Measurements from ENCODE around the gene RASA2.
A peak's percentile ranks its signal among the peaks of the same experiment; 100 is the strongest.
"Not testable (repeated sequence)": the region's sequence is repeated elsewhere in the genome, so short reads cannot be mapped to it uniquely, and the experiment has no call there.

Gene RASA2

DNA sequence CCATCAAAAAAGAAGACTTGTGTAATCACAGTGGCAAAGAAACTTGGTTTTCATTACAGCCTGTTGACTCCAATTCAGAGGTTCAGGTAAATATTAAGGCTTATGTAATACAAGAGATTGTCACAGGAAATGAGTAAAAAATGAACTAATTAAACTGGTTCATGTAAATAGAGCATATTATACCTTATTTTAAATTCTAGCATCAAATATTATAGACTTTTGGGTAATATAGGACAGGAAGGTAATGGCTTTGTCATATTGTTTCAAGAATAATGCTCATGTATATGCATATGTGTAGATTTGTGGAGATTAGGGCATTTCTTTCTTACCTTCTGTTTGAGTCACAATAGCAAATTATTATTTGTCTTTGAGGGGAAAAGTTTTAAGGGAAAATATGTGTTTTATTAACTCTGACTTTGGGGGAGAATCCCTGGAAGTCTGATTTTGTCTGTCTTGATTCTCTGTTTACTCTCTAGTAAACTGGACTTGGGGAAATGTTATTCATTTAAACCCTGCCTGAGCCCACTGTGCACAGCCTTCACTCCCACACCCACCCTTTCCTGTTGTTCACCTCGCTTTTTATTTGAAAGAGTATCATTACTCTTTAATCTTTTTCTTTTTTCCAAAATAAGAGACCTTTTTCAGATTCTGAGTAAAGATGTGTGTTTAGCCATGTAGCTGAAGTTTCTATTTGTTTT is 43.0 kb downstream of the RASA2 start:
- peak overlapping the region; percentile 32 for H3K27ac Mint-ChIP-seq
- ATAC-seq: no peak
- H3K4me1 Mint-ChIP-seq: peaks cover 40% of the 10 kb centered on the region
- H3K9me3 Mint-ChIP-seq: no peaks in the 10 kb centered on the region
- no peaks in the 10 kb centered on the region for H3K27me3 Mint-ChIP-seq
- no peak overlapping the region for H3K4me3 Mint-ChIP-seq
- peaks cover 20% of the 10 kb centered on the region for H3K36me3 Mint-ChIP-seq

GRCh38 chr3:141530415-141530768 is 43.6 kb downstream of the RASA2 start:
- Mint-ChIP-seq H3K27ac (peak overlapping the region; percentile 32), H3K4me3 (no peak overlapping the region), H3K4me1 (peaks cover 36% of the 10 kb centered on the region), H3K9me3 (peaks cover under 1% of the 10 kb centered on the region), H3K36me3 (peaks cover 25% of the 10 kb centered on the region), H3K27me3 (no peaks in the 10 kb centered on the region)
- ATAC-seq: no peak

DNA sequence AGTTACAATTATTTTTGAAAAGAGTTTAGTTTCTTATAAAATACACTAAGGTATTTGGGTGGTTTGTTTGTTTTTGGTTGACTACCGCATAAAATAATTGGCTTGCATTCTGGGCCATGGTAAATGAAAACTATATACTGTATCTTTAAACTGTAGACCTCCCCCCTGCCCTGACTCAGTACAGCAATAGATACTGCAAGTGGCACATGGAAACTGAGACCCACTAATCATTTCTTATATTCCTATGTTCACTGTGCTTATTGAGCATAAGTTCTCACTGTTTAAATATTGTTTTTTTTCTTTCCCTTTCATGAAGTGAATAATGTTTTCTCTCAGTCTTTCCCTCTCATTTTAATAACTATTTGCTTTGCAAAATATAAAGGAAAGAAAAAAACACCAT is 45.8 kb downstream of the RASA2 start:
- H3K9me3 Mint-ChIP-seq: peaks cover 2% of the 10 kb centered on the region
- H3K4me1 Mint-ChIP-seq: peaks cover 20% of the 10 kb centered on the region
- no peak for ATAC-seq
- H3K27ac Mint-ChIP-seq: peak overlapping the region; percentile 5
- no peaks in the 10 kb centered on the region for H3K27me3 Mint-ChIP-seq
- H3K36me3 Mint-ChIP-seq: peaks cover 32% of the 10 kb centered on the region
- no peak overlapping the region for H3K4me3 Mint-ChIP-seq

DNA sequence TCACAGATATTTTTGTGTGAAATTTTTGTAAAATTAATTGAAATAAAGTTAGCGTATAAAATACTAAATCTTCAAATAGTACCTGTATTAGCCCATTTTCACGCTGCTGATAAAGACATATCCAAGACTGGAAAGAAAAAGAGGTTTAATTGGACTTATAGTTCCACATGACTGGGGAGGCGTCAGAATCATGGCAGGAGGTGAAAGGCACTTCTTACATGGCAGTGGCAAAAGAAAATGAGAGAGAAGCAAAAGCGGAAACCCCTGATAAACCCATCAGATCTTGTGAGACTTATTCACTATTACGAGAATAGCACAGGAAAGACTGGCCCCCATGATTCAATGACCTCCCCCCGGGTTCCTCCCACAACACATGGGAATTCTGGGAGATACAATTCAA is 49.2 kb downstream of the RASA2 start:
- H3K4me1 Mint-ChIP-seq, H3K27me3 Mint-ChIP-seq, H3K4me3 Mint-ChIP-seq, ATAC-seq, H3K27ac Mint-ChIP-seq, H3K9me3 Mint-ChIP-seq: not testable (repeated sequence)
- H3K36me3 Mint-ChIP-seq: peaks cover 46% of the 10 kb centered on the region

DNA sequence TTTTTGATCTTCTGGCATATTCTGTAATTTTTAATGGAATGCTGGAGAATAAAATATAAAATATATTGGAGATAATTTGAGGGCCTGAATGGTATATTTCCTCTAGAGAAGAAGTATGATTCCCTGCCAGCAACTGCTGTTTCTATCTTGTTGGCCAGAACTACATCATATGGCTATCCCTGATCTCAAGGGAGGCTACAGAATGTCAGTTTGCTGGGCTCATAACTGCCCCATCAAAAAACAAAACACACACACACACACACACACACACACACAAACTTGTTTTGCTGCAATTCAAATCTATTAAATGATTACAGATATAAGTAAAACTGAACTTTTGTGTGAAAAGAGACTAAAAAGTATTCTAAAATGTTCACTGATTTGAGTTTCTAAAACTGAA is 51.0 kb downstream of the RASA2 start:
- Mint-ChIP-seq H3K27me3 (no peaks in the 10 kb centered on the region), H3K36me3 (peaks cover 58% of the 10 kb centered on the region), H3K4me3 (no peak overlapping the region), H3K4me1 (no peaks in the 10 kb centered on the region), H3K27ac (no peak overlapping the region), H3K9me3 (peaks cover 2% of the 10 kb centered on the region)
- ATAC-seq: no peak

GRCh38 chr3:141538568-141539240 is 51.9 kb downstream of the RASA2 start:
- ATAC-seq: no peak
- Mint-ChIP-seq H3K4me3 (no peak overlapping the region), H3K27me3 (no peaks in the 10 kb centered on the region), H3K36me3 (peaks cover 63% of the 10 kb centered on the region), H3K9me3 (peaks cover 7% of the 10 kb centered on the region), H3K4me1 (no peaks in the 10 kb centered on the region), H3K27ac (no peak overlapping the region)

- H3K4me1 Mint-ChIP-seq: peaks cover 7% of the 10 kb centered on the region
- H3K27me3 Mint-ChIP-seq: no peaks in the 10 kb centered on the region
- no peak for ATAC-seq
- peaks cover 13% of the 10 kb centered on the region for H3K9me3 Mint-ChIP-seq
- peak overlapping the region; percentile 3 for H3K27ac Mint-ChIP-seq
- H3K4me3 Mint-ChIP-seq: no peak overlapping the region
- peaks cover 72% of the 10 kb centered on the region for H3K36me3 Mint-ChIP-seq
Measured at GRCh38 chr3:141539431-141540187, 52.8 kb downstream of the RASA2 start.

DNA sequence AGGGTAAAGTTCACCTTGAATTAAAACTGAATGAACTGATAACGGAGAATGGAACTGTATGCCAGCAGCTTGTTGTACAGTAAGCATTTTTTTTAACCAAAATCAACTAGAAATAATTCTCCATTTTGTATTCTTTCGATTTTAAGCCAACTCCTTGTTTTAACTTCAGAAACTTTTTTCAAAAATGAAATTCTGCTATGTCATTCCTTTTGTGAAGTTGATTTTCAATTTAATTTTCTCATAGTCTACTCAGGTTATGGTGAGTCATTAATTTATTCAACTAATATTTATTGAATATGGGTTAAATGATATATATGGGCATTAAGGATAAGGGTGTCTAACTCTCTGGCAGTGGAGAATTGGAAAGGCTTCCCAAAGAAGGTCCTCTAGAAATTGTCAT is 53.7 kb downstream of the RASA2 start:
- Mint-ChIP-seq H3K36me3 (peaks cover 74% of the 10 kb centered on the region), H3K4me1 (peaks cover 11% of the 10 kb centered on the region), H3K9me3 (peaks cover 13% of the 10 kb centered on the region), H3K27me3 (no peaks in the 10 kb centered on the region), H3K4me3 (no peak overlapping the region), H3K27ac (no peak overlapping the region)
- ATAC-seq: no peak

DNA sequence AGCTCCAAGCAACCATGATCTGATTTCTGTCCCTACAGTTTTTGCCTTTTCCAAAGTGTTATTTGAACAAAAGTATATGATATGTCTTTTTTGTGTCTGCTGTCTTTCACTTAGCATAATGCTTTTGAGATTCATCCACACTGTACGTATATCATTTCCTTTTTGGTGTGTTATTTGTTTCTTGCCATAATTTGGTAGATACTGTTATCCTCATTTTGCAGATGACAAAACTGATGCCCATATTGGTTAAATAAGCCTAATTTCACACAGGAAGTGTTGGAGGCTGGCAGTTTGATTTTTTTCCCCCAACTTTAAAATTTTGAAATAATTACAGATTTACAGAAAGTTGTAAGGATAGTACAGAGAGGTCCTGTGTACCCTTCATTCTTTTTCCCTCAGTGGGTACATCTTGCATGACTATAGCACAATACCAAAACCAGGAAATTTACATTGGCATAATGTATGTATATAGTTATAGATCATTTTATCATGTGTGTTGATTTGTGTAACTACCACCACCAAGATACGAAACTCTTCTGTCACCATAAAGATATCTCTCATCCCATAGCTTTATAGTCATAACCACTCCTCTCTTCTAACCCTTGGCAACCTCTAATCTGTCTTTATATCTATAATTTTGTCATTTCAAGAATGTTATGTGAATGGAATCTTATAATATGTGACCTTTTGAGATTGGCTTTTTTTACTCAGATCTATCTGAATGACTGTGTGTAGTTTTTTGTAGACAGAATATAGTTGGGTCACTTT is 55.6 kb downstream of the RASA2 start:
- no peak overlapping the region for H3K4me3 Mint-ChIP-seq
- peaks cover 11% of the 10 kb centered on the region for H3K4me1 Mint-ChIP-seq
- no peaks in the 10 kb centered on the region for H3K27me3 Mint-ChIP-seq
- H3K36me3 Mint-ChIP-seq: peaks cover 78% of the 10 kb centered on the region
- H3K9me3 Mint-ChIP-seq: peaks cover 20% of the 10 kb centered on the region
- no peak overlapping the region for H3K27ac Mint-ChIP-seq
- no peak for ATAC-seq

- Mint-ChIP-seq H3K4me1 (peaks cover 11% of the 10 kb centered on the region), H3K27ac (no peak overlapping the region), H3K27me3 (no peaks in the 10 kb centered on the region), H3K36me3 (peaks cover 84% of the 10 kb centered on the region), H3K9me3 (peaks cover 20% of the 10 kb centered on the region), H3K4me3 (no peak overlapping the region)
- no peak for ATAC-seq
Measured at GRCh38 chr3:141542989-141543388, 56.2 kb downstream of the RASA2 start.

DNA sequence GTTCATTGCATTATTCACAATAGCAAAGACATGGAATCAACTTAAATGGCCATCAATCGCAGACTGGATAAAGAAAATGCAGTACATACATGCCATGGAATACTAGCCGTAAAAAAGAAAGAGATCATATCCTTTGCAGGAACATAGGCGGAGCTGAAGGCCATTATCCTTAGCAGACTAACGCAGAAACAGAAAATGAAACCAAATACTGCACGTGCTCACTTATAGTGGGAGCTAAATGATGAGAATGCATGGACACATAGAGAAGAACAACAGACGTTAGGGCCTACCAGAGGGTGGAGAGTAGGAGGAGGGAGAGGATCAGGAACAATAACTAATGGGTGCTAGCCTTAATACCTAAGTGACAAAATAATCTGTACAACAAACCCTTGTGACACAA is 57.9 kb downstream of the RASA2 start:
- H3K27me3 Mint-ChIP-seq: no peaks in the 10 kb centered on the region
- peaks cover 20% of the 10 kb centered on the region for H3K9me3 Mint-ChIP-seq
- no peak for ATAC-seq
- H3K4me3 Mint-ChIP-seq: peak overlapping the region; percentile 32
- no peak overlapping the region for H3K27ac Mint-ChIP-seq
- H3K36me3 Mint-ChIP-seq: peaks cover 94% of the 10 kb centered on the region
- H3K4me1 Mint-ChIP-seq: peaks cover 20% of the 10 kb centered on the region

GRCh38 chr3:141546081-141546480 is 59.3 kb downstream of the RASA2 start:
- ATAC-seq: no peak
- Mint-ChIP-seq H3K36me3 (peaks cover 92% of the 10 kb centered on the region), H3K27ac (no peak overlapping the region), H3K9me3 (peaks cover 23% of the 10 kb centered on the region), H3K4me3 (no peak overlapping the region), H3K27me3 (no peaks in the 10 kb centered on the region), H3K4me1 (peaks cover 32% of the 10 kb centered on the region)

DNA sequence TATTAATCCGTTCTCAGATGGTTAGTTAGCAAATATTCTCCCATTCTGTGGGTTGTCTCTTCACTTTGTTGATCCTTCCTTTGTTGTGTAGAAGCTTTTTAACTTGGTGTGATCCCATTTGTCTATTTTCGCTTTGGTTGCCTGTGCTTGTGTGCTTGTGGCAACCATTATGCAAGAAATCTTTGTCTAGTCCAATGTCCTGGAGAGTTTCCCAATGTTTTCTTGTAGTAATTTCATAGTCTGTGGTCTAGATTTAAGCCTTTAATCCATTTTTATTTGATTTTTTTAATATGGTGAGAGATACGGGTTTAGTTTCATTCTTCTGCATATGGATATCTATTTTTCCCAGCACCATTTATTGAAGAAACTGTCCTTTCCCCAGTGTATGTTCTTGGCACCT is 59.8 kb downstream of the RASA2 start:
- Mint-ChIP-seq H3K4me1 (peaks cover 37% of the 10 kb centered on the region), H3K9me3 (peaks cover 23% of the 10 kb centered on the region), H3K27ac (no peak overlapping the region), H3K27me3 (no peaks in the 10 kb centered on the region), H3K36me3 (peaks cover 94% of the 10 kb centered on the region), H3K4me3 (no peak overlapping the region)
- ATAC-seq: no peak

GRCh38 chr3:141547791-141548190 is 61.0 kb downstream of the RASA2 start:
- H3K27me3 Mint-ChIP-seq: no peaks in the 10 kb centered on the region
- peaks cover 23% of the 10 kb centered on the region for H3K9me3 Mint-ChIP-seq
- peaks cover 83% of the 10 kb centered on the region for H3K36me3 Mint-ChIP-seq
- no peak overlapping the region for H3K27ac Mint-ChIP-seq
- no peak overlapping the region for H3K4me3 Mint-ChIP-seq
- H3K4me1 Mint-ChIP-seq: peaks cover 38% of the 10 kb centered on the region
- ATAC-seq: no peak

Data from stimulated activated memory B cell treated with anti-CD40 and anti-IgM and Interleukin-4, amounts not matched to agents 10 μg/mL and 1 μg/mL and 100 μg/mL, for 72 hours (primary cell).